Osteocyte (in vitro differentiated cells): ENCODE results near the gene ELN. TPM values are rescaled to one million over a fixed set of nuclear protein-coding genes. Genes with fewer than 3 reads are reported as not detected.

ENCODE experiments used
- DNase-seq: peaks from one replicate; pipeline ENCODE4 v3.0.0; 2021; ENCODE audit warnings: mixed read lengths; ENCODE audit not compliant: unreplicated experiment; ENCODE audit errors: extremely low spot score
- H3K27ac Mint-ChIP-seq: one replicate; pipeline ENCODE4 v1.8.0; 2021; ENCODE audit warnings: mild to moderate bottlenecking, mixed read lengths; ENCODE audit not compliant: unreplicated experiment
- H3K27me3 Mint-ChIP-seq: one replicate; pipeline ENCODE4 v1.8.0; 2021; ENCODE audit warnings: mixed read lengths; ENCODE audit not compliant: unreplicated experiment
- H3K36me3 Mint-ChIP-seq: one replicate; pipeline ENCODE4 v1.8.0; 2021; ENCODE audit warnings: mixed read lengths; ENCODE audit not compliant: unreplicated experiment
- H3K4me1 Mint-ChIP-seq: one replicate; pipeline ENCODE4 v1.8.0; 2021; ENCODE audit warnings: mixed read lengths; ENCODE audit not compliant: unreplicated experiment
- H3K4me3 Mint-ChIP-seq: one replicate; pipeline ENCODE4 v1.8.0; 2021; ENCODE audit warnings: mild to moderate bottlenecking, moderate library complexity, mixed read lengths; ENCODE audit not compliant: unreplicated experiment
- H3K9me3 Mint-ChIP-seq: one replicate; pipeline ENCODE4 v1.8.0; 2021; ENCODE audit warnings: mixed read lengths; ENCODE audit not compliant: unreplicated experiment
- total RNA-seq: library from RNA; stranded (reverse); gene quantifications from 2 replicates; pipeline ENCODE4 v1.2.1, GENCODE V29; 2021
- TF ChIP-seq, protein P1 (sequence below): fragments of 200-600 bp; sonication (generic); IDR thresholded peaks from 2 replicates; pipeline ENCODE4 v1.5.0; 2021; ENCODE audit warnings: antibody characterized with exemption, mild to moderate bottlenecking, moderate library complexity

ELN gene
- total RNA-seq, 1 donor from 2014 or later: 13.5 TPM

DNA sequence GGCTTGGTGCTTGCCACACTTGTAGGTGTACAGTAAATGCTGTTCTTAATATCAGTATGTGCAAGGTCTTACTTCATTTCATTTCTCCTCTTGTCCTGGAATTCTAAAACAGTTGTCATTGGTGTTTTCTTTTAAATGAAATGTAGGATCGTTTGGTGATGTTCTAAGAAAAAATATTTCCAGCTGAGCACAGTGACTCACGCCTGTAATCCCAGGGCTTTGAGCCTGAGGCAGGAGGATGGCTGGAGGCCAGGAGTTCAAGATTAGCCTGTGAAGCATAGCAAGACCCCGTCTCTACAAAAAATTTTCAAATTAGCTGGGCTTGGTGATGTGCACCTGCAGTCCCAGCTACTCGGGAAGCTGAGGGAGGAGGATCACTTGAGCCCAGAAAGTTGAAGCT is 32.6 kb upstream of the ELN start:
- Mint-ChIP-seq H3K4me3 (peak overlapping the region; percentile 43), H3K27me3 (no peaks in the 10 kb centered on the region), H3K9me3 (peaks cover 6% of the 10 kb centered on the region), H3K27ac (peak overlapping the region; percentile 16), H3K4me1 (peaks cover 48% of the 10 kb centered on the region), H3K36me3 (no peaks in the 10 kb centered on the region)
- no peak for DNase-seq
- TF ChIP-seq, protein P1, sequence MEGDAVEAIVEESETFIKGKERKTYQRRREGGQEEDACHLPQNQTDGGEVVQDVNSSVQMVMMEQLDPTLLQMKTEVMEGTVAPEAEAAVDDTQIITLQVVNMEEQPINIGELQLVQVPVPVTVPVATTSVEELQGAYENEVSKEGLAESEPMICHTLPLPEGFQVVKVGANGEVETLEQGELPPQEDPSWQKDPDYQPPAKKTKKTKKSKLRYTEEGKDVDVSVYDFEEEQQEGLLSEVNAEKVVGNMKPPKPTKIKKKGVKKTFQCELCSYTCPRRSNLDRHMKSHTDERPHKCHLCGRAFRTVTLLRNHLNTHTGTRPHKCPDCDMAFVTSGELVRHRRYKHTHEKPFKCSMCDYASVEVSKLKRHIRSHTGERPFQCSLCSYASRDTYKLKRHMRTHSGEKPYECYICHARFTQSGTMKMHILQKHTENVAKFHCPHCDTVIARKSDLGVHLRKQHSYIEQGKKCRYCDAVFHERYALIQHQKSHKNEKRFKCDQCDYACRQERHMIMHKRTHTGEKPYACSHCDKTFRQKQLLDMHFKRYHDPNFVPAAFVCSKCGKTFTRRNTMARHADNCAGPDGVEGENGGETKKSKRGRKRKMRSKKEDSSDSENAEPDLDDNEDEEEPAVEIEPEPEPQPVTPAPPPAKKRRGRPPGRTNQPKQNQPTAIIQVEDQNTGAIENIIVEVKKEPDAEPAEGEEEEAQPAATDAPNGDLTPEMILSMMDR: no peak

DNA sequence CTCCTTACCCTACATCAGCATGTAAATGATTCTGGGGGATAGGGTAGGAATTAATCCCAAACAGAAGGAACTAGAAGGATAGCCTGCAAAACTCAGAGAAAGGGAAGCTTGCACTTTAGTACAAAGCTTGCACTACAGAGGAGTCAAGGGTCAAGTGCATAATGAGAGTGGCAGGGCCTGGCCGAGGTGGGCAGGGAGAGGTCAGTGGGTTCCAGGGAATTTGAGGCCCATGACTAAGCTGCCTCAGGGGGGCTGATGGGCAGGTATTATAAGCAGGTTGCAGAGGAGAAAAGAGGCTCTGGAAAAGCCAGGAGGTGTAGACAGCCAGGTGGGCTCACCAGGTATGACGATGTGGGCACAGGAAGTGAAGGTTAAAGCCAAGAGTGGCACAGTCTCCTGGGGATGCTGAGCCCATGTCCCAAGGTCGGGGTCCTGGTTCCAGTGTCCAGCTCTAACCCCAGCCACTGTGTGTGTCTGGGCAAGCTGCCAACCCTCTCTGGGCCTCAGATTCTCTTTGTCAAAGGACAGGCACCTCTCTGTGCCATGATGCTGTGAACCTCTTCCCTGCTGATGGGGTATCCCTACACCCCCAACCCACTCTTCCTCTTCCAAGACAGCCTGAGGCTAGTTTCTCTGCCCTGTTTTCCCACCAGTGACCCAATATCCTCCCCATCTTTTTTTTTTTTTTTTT is 32.0 kb upstream of the ELN start:
- Mint-ChIP-seq H3K4me3 (peak overlapping the region; percentile 43), H3K27ac (peak overlapping the region; percentile 60), H3K9me3 (peaks cover 6% of the 10 kb centered on the region), H3K36me3 (no peaks in the 10 kb centered on the region), H3K27me3 (no peaks in the 10 kb centered on the region), H3K4me1 (peaks cover 54% of the 10 kb centered on the region)
- DNase-seq: no peak
- TF ChIP-seq, protein P1: no peak

GRCh38 chr7:73997056-73997455 is 30.9 kb upstream of the ELN start:
- peaks cover 6% of the 10 kb centered on the region for H3K9me3 Mint-ChIP-seq
- H3K4me3 Mint-ChIP-seq: no peak overlapping the region
- TF ChIP-seq, protein P1: no peak
- DNase-seq: no peak
- no peaks in the 10 kb centered on the region for H3K36me3 Mint-ChIP-seq
- H3K27me3 Mint-ChIP-seq: no peaks in the 10 kb centered on the region
- H3K27ac Mint-ChIP-seq: no peak overlapping the region
- peaks cover 64% of the 10 kb centered on the region for H3K4me1 Mint-ChIP-seq

GRCh38 chr7:73999664-74000435 is 28.1 kb upstream of the ELN start:
- H3K27ac Mint-ChIP-seq: peak overlapping the region; percentile 65
- DNase-seq: no peak
- peaks cover 4% of the 10 kb centered on the region for H3K9me3 Mint-ChIP-seq
- H3K27me3 Mint-ChIP-seq: no peaks in the 10 kb centered on the region
- no peak overlapping the region for H3K4me3 Mint-ChIP-seq
- peaks cover 67% of the 10 kb centered on the region for H3K4me1 Mint-ChIP-seq
- TF ChIP-seq, protein P1: no peak
- no peaks in the 10 kb centered on the region for H3K36me3 Mint-ChIP-seq

DNA sequence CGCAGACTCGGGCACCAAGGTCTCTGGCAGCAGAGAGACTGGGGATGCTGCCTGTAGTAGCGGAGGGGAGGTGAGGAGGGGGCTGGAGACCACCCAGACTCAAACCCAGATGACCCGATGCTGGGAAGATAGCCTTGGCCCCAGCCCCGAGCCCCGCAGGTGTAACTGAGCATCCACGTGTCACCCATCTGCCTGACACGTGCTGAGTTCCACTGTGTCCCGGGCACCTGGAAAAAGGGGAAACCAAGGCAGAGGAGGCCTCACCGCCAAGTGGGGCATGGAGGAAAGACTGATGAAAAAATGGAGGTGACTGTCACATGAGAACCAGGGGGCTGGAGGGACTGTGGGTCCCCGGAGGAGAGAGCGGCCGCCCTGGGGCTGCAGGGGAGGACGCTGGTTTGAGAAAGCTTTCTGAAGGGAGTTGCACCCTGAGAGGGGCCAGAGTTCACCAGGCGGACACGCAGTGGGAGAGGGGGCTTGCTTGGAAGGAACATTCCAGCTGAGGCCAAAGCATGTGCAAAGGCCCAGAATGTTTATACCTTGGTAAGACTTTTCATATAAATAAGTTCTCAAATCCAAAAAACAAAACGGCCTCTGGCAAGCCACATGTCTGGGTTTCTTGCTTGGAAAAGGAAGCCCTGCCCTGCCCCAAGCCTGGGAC is 27.4 kb upstream of the ELN start:
- Mint-ChIP-seq H3K4me3 (no peak overlapping the region), H3K36me3 (no peaks in the 10 kb centered on the region), H3K9me3 (no peaks in the 10 kb centered on the region), H3K27me3 (no peaks in the 10 kb centered on the region), H3K27ac (peak overlapping the region; percentile 77), H3K4me1 (peaks cover 60% of the 10 kb centered on the region)
- TF ChIP-seq, protein P1: no peak
- DNase-seq: no peak
